ENCODE data around the gene UPK1A.

DNA sequence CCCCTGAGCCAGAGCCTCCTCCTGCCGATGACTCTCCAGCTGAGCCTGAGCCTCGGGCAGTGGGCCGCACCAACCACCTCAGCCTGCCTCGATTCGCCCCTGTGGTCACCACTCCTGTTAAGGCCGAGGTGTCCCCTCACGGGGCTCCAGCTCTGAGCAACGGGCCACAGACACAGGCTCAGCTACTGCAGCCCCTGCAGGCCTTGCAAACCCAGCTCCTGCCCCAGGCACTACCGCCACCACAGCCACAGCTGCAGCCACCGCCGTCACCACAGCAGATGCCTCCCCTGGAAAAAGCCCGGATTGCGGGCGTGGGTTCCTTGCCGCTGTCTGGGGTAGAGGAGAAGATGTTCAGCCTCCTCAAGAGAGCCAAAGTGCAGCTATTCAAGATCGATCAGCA, 55.1 kb downstream of the UPK1A start:
- TF ChIP-seq CTCF (IDR thresholded peaks at IDR 0.05; ENCODE audit: control extremely low read depth in 1 of 3, insufficient read depth in 1 of 3, low read depth in 1 of 3, low read length in 3 of 3): no peak
- no peak for TF ChIP-seq RAD21 (IDR thresholded peaks at IDR 0.05 in 1 of 2, conservative IDR thresholded peaks at IDR 0.05 in 1 of 2; ENCODE audit: low read depth in 2 of 2, low read length in 2 of 2)
- no peak for TF ChIP-seq TAF1 (IDR thresholded peaks at IDR 0.05; ENCODE audit: low read depth, low read length)
- no peak for TF ChIP-seq E2F6 (IDR thresholded peaks at IDR 0.05)

All from H1 (cell line).